Hematopoietic multipotent progenitor cell treated with erythropoietin and hydrocortisone succinate and interleukin-3 and kit ligand, for 8 days (in vitro differentiated cells): Measurements from ENCODE around the gene PNRC2.
"Not testable (repeated sequence)": the region's sequence is repeated elsewhere in the genome, so short reads cannot be mapped to it uniquely, and the experiment has no call there.

Experiments used
- DNase-seq: peaks from one replicate; pipeline ENCODE4 v3.0.0-alpha.2; 2015

Gene PNRC2

GRCh38 chr1:23957096-23957495 lies 2.5 kb upstream of the PNRC2 start:
- no peak for DNase-seq

- peak; percentile 42 for DNase-seq
Observed at GRCh38 chr1:23958040-23958809, 1.4 kb upstream of the PNRC2 start.

GRCh38 chr1:23958810-23959460 lies 693 bp upstream of the PNRC2 start:
- DNase-seq = peak; percentile 97

- peak; percentile 20 for DNase-seq
Observed at GRCh38 chr1:23960291-23961020, 828 bp downstream of the PNRC2 start.

- DNase-seq = peak; percentile 24
Observed at GRCh38 chr1:23963617-23964234, 4.1 kb downstream of the PNRC2 start.

GRCh38 chr1:23964235-23964668 lies 4.6 kb downstream of the PNRC2 start:
- peak; percentile 21 for DNase-seq

GRCh38 chr1:23964790-23965740 lies 5.4 kb downstream of the PNRC2 start:
- peak; percentile 45 for DNase-seq

GRCh38 chr1:23966973-23967493 lies 7.4 kb downstream of the PNRC2 start:
- no peak for DNase-seq

GRCh38 chr1:23967871-23968270 lies 8.2 kb downstream of the PNRC2 start:
- no peak for DNase-seq

GRCh38 chr1:23977187-23977853 lies 17.7 kb downstream of the PNRC2 start:
- DNase-seq = no peak

GRCh38 chr1:23977854-23978191 lies 18.2 kb downstream of the PNRC2 start:
- peak; percentile 67 for DNase-seq

GRCh38 chr1:23978805-23979204 lies 19.2 kb downstream of the PNRC2 start:
- no peak for DNase-seq

- peak; percentile 38 for DNase-seq
Observed at GRCh38 chr1:23979387-23979880, 19.8 kb downstream of the PNRC2 start.

- DNase-seq = peak; percentile 99
Observed at GRCh38 chr1:23979881-23980727, 20.5 kb downstream of the PNRC2 start, which contains the start of gene SRSF10. TSS of gene SRSF10 (minus strand) at chr1:23980327. CDS start at chr1:23980255, 72 bp downstream.

GRCh38 chr1:23980728-23981070 lies 21.1 kb downstream of the PNRC2 start:
- peak; percentile 77 for DNase-seq

- DNase-seq = peak; percentile 82
Observed at GRCh38 chr1:23984417-23985186, 25.0 kb downstream of the PNRC2 start.

GRCh38 chr1:23987038-23987437 lies 27.4 kb downstream of the PNRC2 start:
- DNase-seq = not testable (repeated sequence)

GRCh38 chr1:23989263-23989662 lies 29.6 kb downstream of the PNRC2 start:
- DNase-seq = peak; percentile 46

- not testable (repeated sequence) for DNase-seq
Observed at GRCh38 chr1:23992011-23992410, 32.4 kb downstream of the PNRC2 start.
